GM12878 (cell line): ENCODE results near the gene SLC38A8. TPM values are rescaled to one million over a fixed set of nuclear protein-coding genes. Genes with fewer than 3 reads are reported as not detected.

ENCODE experiments used
- ATAC-seq: fragments of 200-7000 bp; cut with Tn5 transposase; 3 replicates; pipeline ENCODE4 v1.9.1; 2020; ENCODE audit warnings: mild to moderate bottlenecking, moderate library complexity
- BruUV-seq: library from RNA; stranded (reverse); fragments of 400-500 nt; replicated peaks from 2 replicates; lab custom pipeline; 2021; lab: Mats Ljungman, UMichigan
- CTCF ChIA-PET: fragments of 300-600 bp; sonication (Branson Sonifier 250); formaldehyde crosslinking; extraction: SDS; loops from one replicate; lab custom pipeline; 2021; ENCODE audit warnings: inconsistent platforms; lab: Yijun Ruan, JAX
- POLR2A ChIA-PET: fragments of 350-600 bp; formaldehyde crosslinking; extraction: SDS; loops from one replicate; lab custom pipeline; 2021; ENCODE audit warnings: inconsistent platforms; lab: Charles Lee
- RAD21 ChIA-PET: fragments of 300-600 bp; sonication (Branson Sonifier 250); formaldehyde crosslinking; loops from one replicate; lab custom pipeline; 2023; ENCODE audit warnings: antibody characterized with exemption; ENCODE audit not compliant: unreplicated experiment; lab: Charles Lee
- SMC1A ChIA-PET: fragments of 300-600 bp; sonication (Branson Sonifier 250); formaldehyde crosslinking; loops from one replicate; lab custom pipeline; 2023; ENCODE audit not compliant: unreplicated experiment, uncharacterized antibody; lab: Charles Lee
- DNase-seq: peaks from one replicate; pipeline ENCODE4 v3.0.0-alpha.2; 2011; ENCODE audit warnings: low read depth, low spot score
- FAIRE-seq: peaks from 3 replicates; lab custom pipeline; 2011; peaks lifted over from hg19 to GRCh38; lab: Jason Lieb, UNC
- H2AFZ ChIP-seq: 2 replicates; pipeline ENCODE4 v1.6.0; 2011; ENCODE audit warnings: low read depth, low read length, control low read depth; ENCODE audit not compliant: control insufficient read depth
- H3K27ac ChIP-seq: 2 replicates; pipeline ENCODE4 v1.5.1; 2011; ENCODE audit warnings: control low read depth; ENCODE audit not compliant: control insufficient read depth, insufficient read depth
- H3K27me3 ChIP-seq, 2 experiments: replicated peaks in 1 of 2; 2 replicates each; pipeline versions ENCODE4 v1.6.0 to v1.6.1; 2011; ENCODE audit warnings: low read length in 1 of 2; ENCODE audit not compliant: control insufficient read depth in 2 of 2, insufficient read depth in 2 of 2
- H3K36me3 ChIP-seq, 2 experiments: 2 replicates each; pipeline ENCODE4 v1.5.1; 2011; ENCODE audit warnings: low read length in 1 of 2; ENCODE audit not compliant: control insufficient read depth in 2 of 2, insufficient read depth in 2 of 2
- H3K4me1 ChIP-seq: 2 replicates; pipeline ENCODE4 v1.6.1; 2011; ENCODE audit warnings: mild to moderate bottlenecking, low read length, moderate library complexity, mixed read lengths; ENCODE audit not compliant: control insufficient read depth, insufficient read depth
- H3K4me2 ChIP-seq: 2 replicates; pipeline ENCODE4 v1.6.0; 2011; ENCODE audit warnings: control low read depth; ENCODE audit not compliant: control insufficient read depth, insufficient read depth
- H3K4me3 ChIP-seq: fragments of 200-600 bp; sonication (generic); 2 replicates; pipeline ENCODE4 v1.5.1; 2016
- H3K79me2 ChIP-seq: 2 replicates; pipeline ENCODE4 v1.6.0; 2011; ENCODE audit warnings: low read length; ENCODE audit not compliant: control insufficient read depth, insufficient read depth
- H3K9ac ChIP-seq: 2 replicates; pipeline ENCODE4 v1.8.0; 2011; ENCODE audit warnings: low read length, control low read depth, mixed read lengths; ENCODE audit not compliant: control insufficient read depth, insufficient read depth
- H3K9me3 ChIP-seq: replicated peaks from 3 replicates; pipeline ENCODE4 v1.5.1; 2011; ENCODE audit warnings: mild to moderate bottlenecking, low read length; ENCODE audit not compliant: control insufficient read depth, insufficient read depth
- H4K20me1 ChIP-seq: 2 replicates; pipeline ENCODE4 v1.6.0; 2011; ENCODE audit not compliant: control insufficient read depth, insufficient read depth
- BCL11A ChIP-seq: IDR thresholded peaks from 2 replicates; pipeline ENCODE4 v1.6.1; 2011; ENCODE audit warnings: low read depth, low read length
- EZH2 ChIP-seq: IDR thresholded peaks from 2 replicates; pipeline ENCODE4 v1.6.1; 2012; ENCODE audit warnings: low read depth, mild to moderate bottlenecking, control low read depth, inconsistent platforms, low read length, borderline replicate concordance; ENCODE audit not compliant: control insufficient read depth
- FOXK2 ChIP-seq: fragments of 450-650 bp; IDR thresholded peaks from 2 replicates; pipeline ENCODE4 v1.6.1; 2017; ENCODE audit warnings: mild to moderate bottlenecking, moderate library complexity
- MTA3 ChIP-seq: IDR thresholded peaks from 2 replicates; pipeline ENCODE4 v1.6.1; 2012; ENCODE audit warnings: low read length, inconsistent platforms, borderline replicate concordance
- PAX8 ChIP-seq: fragments of 450-650 bp; IDR thresholded peaks from 2 replicates; pipeline ENCODE4 v1.6.1; 2017; ENCODE audit warnings: mild to moderate bottlenecking, moderate library complexity
- RAD51 ChIP-seq: fragments of 450-650 bp; IDR thresholded peaks from 2 replicates; pipeline ENCODE4 v1.6.1; 2016; ENCODE audit warnings: moderate library complexity, mild to moderate bottlenecking, inconsistent platforms
- RBBP5 ChIP-seq: fragments of 200-600 bp; sonication (generic); conservative IDR thresholded peaks from 2 replicates; pipeline ENCODE4 v1.6.1; 2016
- ZNF384 ChIP-seq: IDR thresholded peaks from 2 replicates; pipeline ENCODE4 v1.6.1; 2012; ENCODE audit warnings: low read depth, mild to moderate bottlenecking, low read length, improper control_type of control experiment, borderline replicate concordance
- WGBS: methylation state at CpG from one replicate; pipeline ENCODE4 v1.1.6; 2016; ENCODE audit warnings: low lambda C conversion rate; ENCODE audit not compliant: insufficient replicate concordance, insufficient coverage; ENCODE audit errors: missing lambda C conversion rate; 5-methylcytosine and 5-hydroxymethylcytosine counted together
- in situ Hi-C: fragments of 300-500 bp; cut with MboI; formaldehyde crosslinking; loops from 9 replicates; pipeline ENCODE4 v1.14.3; 2018; ENCODE audit warnings: mixed read lengths
- intact Hi-C: fragments of 100-400 bp; cut with micrococcal nuclease; formaldehyde crosslinking; loops from one replicate; pipeline ENCODE4 v1.14.2; 2022; ENCODE audit not compliant: unreplicated experiment
- polyA plus RNA-seq, 11 experiments: library from polyadenylated mRNA; depleted of rRNA in 4 of 11; unstranded in 6 of 11; stranded (reverse) in 5 of 11; fragments of >200 nt; fragmentation: Nextera tagmentation in 4 of 11; fragmentation: Illumina TruSeq in 1 of 11; extraction: Ambion mirVana in 4 of 11; extraction: Trizol in 1 of 11; gene quantifications; 1 replicate in 1 of 11; 2 replicates in 10 of 11; pipeline versions ENCODE4 v1.2.1 to v1.2.3, GENCODE V29; 2011 to 2016; ENCODE audit warnings: inconsistent platforms in 2 of 11, missing spikeins in 2 of 11, low read depth in 1 of 11
- total RNA-seq, 4 experiments: library from RNA; depleted of rRNA in 3 of 4; stranded (reverse); fragments of >200 nt in 3 of 4; fragmentation: Illumina TruSeq in 1 of 4; extraction: Trizol in 1 of 4; gene quantifications; 2 replicates each; pipeline versions ENCODE4 v1.2.1 to v1.2.3, GENCODE V29; 2013 to 2021
- TF ChIP-seq, protein P1 (sequence below): fragments of 450-650 bp; IDR thresholded peaks from 2 replicates; pipeline ENCODE4 v1.6.1; 2017; ENCODE audit warnings: low read depth, mild to moderate bottlenecking, moderate library complexity

Gene SLC38A8
- total and polyA plus RNA-seq, 10 of the 15 experiments (the other 5 are each of a cell fraction or from before 2014, with no cell fraction given): not detected

DNA sequence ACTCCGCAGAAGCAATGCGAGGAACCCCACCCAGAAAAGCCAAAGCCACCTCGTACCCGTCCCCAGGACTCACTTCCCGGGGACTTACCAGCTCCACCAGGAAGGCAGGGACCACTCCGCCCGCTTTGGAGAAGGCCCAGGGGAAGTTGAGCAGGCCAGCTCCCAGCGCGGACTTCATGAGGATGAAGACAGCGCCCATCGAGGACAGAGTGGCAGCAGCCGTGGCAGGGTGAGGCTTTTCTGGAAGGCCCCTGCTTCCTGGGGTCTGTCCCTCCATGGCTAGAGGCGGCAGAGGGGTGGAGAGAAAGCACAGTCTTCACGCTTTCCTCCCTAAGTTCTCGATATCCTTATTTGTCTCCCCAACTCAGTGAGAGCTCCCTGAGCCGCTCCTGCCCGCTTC, 714 bp downstream of the SLC38A8 start:
- TF ChIP-seq FOXK2: no peak
- intact Hi-C loops (no loop called here), in situ Hi-C loops (no loop called here)
- Histone ChIP-seq H3K4me3 (no peak overlapping the region), H3K27ac (no peak overlapping the region), H3K9ac (no peak overlapping the region), H3K79me2 (no peaks in the 10 kb centered on the region), H4K20me1 (no peaks in the 10 kb centered on the region), H3K4me2 (no peak overlapping the region), H3K36me3 (no peaks in the 10 kb centered on the region), H3K4me1 (no peaks in the 10 kb centered on the region), H3K27me3 (no peaks in the 10 kb centered on the region; a peak in 3 of 4 replicates), H2AFZ (no peak overlapping the region), H3K9me3 (no peaks in the 10 kb centered on the region)
- ATAC-seq (no peak), FAIRE-seq (no peak), DNase-seq (no peak)
- WGBS: 53% methylated on average over 17 of the region's 17 CpGs
- SMC1A ChIA-PET: no interaction called here
- POLR2A ChIA-PET: no interaction called here
- CTCF ChIA-PET: no interaction called here
- RAD21 ChIA-PET: no interaction called here
- no TSS peak for BruUV-seq

- WGBS: 72% methylated on average over 41 of the region's 42 CpGs
- DNase-seq: no peak
- intact Hi-C loops: no loop called here
- Histone ChIP-seq H3K4me3 (no peak overlapping the region), H3K9ac (no peak overlapping the region), H4K20me1 (no peaks in the 10 kb centered on the region), H3K27ac (no peak overlapping the region), H3K4me2 (no peak overlapping the region), H3K79me2 (no peaks in the 10 kb centered on the region), H3K9me3 (no peaks in the 10 kb centered on the region), H3K36me3 (no peaks in the 10 kb centered on the region), H3K4me1 (no peaks in the 10 kb centered on the region), H3K27me3 (no peaks in the 10 kb centered on the region; a peak in 4 of 4 replicates), H2AFZ (no peak overlapping the region)
- RAD21 ChIA-PET: no interaction called here
- POLR2A ChIA-PET: interaction anchor here (0.6 kb wide), 1 partner anchor 911 kb away, joined by 5 read pairs; no protein-coding TSS in a partner anchor
- no peak for FAIRE-seq
- ATAC-seq: no peak
- CTCF ChIA-PET: interaction anchor here (1.2 kb wide), 1 partner anchor 25 kb away, joined by 3 read pairs; no protein-coding TSS in a partner anchor
- TF ChIP-seq RBBP5 (no peak), MTA3 (no peak), PAX8 (no peak), BCL11A (no peak), ZNF384 (no peak), EZH2 (no peak), RAD51 (no peak)
- TF ChIP-seq, protein P1, sequence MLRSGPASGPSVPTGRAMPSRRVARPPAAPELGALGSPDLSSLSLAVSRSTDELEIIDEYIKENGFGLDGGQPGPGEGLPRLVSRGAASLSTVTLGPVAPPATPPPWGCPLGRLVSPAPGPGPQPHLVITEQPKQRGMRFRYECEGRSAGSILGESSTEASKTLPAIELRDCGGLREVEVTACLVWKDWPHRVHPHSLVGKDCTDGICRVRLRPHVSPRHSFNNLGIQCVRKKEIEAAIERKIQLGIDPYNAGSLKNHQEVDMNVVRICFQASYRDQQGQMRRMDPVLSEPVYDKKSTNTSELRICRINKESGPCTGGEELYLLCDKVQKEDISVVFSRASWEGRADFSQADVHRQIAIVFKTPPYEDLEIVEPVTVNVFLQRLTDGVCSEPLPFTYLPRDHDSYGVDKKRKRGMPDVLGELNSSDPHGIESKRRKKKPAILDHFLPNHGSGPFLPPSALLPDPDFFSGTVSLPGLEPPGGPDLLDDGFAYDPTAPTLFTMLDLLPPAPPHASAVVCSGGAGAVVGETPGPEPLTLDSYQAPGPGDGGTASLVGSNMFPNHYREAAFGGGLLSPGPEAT: no peak
- SMC1A ChIA-PET: no interaction called here
- in situ Hi-C loops: no loop called here
- BruUV-seq: no TSS peak
These were observed 1.5 kb downstream of the SLC38A8 start for GRCh38 chr16:84040823-84041820.
